Measurements from ENCODE around the gene MAP1LC3B2.

The MAP1LC3B2 gene

DNA sequence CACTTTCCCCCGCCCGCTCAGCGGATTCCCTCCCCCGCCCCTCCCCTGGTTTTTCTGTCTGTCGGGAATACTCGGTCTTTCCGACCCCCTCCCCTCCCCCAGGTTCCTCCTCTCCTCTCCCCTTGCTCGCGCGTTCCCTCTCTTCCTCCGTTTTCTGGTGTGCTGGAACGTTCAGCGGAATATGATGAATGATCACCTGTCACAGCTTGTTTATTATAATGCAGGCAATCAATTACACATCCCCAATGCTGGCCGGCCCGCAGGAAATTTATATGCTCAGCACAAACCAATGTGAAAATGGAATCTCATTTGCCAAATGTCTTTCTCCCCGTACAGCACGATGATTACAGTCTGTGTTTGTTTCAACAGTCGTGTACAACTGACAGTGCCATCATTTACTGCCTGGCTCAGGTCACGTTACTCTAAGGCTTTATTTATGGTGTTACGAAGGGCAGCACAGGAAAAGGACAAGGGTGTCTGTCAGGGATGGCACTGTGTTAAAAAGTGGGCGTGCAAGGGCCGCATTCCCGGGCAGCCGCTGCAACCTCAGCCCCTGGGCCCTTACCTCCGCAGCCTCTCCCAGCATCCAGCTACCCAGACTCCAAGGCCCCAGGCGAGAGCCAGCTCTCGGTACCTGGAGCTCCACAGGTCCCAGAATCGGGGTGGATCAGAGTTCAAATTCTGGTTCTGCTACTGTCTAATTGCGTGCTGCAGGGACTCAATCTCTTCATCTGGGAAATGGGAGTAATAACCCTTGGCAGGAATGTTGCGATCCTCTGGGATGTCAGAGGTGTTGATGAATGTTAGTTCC lies 24.7 kb upstream of the MAP1LC3B2 start:
- no peak for DNase-seq
- in situ Hi-C loops (cut with HindIII; ENCODE audit: low pct_ligation_motif_present, low pct_unique_long_range_greater_than_20kb, low sequenced_read_pairs): no loop called here

DNA sequence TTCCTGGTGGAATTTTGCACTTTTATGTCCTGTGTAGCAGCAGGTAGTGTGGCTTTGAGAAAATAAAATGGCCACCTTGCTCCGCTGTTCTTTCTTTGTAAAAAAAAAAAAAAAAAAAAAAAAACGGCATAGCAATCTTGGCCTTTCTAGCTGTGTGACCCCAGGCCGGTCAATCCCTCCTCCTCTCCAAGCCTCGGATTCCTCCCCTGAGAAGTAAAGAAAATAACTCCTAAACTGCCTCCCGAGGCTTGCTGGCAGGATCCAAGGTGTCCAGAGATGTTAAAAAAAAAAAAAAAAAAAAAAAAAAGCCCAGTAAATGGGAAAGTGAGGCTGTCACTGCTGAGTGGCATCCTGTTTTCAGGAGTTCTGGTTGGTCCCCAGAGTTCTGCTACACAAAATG lies 23.9 kb upstream of the MAP1LC3B2 start:
- in situ Hi-C loops (cut with HindIII; ENCODE audit: low pct_ligation_motif_present, low pct_unique_long_range_greater_than_20kb, low sequenced_read_pairs): no loop called here
- DNase-seq: no peak

DNA sequence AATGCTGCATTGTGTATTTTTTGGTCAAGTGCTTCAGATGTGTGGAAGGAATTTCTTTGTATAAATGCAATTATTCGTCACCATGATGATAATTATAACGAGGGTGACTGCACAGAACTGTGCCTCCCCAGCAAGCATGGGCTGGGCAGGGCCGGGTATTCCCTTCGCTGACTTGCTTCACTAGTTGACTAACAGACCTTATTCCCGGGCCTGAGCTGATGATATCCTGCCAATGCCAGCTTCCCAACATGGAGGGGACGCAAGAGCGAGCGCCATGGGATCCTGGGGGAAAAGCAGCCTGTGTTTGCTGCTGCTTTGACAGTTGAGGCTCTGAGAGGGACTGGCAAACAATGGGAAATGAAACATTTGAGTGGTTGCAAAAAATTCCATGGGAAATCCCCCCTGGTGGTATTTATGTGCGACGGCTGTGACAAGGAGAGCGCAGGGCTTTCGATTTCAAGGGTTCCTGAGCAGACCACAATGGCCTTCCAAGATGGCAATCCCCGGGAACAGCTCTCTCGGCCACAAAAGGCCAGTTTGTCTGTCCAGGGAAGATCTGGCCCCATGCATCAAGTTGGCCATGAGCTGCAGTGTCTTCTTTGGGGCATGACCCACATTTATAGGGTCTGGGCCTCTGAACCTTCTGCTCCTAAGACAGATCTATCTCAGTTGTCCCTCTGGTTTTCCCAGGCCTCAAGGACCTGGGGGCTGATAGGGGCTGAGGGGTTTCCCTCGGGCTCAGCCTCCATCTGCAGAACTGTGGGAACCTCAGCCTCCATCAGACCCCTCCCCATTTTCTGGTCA lies 21.9 kb upstream of the MAP1LC3B2 start:
- DNase-seq: peak; percentile 71
- in situ Hi-C loops (cut with HindIII; ENCODE audit: low pct_ligation_motif_present, low pct_unique_long_range_greater_than_20kb, low sequenced_read_pairs): no loop called here

DNA sequence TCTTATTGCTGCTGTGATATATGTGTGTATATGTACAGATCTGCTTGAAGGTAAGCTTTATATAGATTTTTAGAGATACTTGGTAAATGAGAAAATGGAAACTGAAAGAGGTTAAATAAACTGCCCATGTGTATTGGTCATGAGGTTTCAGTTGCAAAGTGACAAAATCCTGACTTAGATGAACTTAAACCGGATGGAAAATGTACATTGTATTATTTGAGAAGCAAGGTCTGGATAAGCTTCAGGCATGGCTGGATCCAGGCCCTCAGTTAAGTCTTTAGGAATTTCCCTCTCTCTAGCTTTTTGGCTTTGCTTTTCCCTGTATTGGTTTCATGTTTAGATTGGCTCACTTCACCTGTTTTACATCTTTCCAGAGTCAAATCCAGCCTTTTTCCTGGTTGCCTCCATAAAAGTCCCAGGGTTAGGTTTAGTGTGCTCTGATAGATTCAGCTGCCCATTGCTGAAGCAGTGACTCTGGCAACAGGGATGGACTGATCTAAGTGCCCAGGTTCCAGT lies 21.0 kb upstream of the MAP1LC3B2 start:
- in situ Hi-C loops (cut with HindIII; ENCODE audit: low pct_ligation_motif_present, low pct_unique_long_range_greater_than_20kb, low sequenced_read_pairs): no loop called here
- no peak for DNase-seq

DNA sequence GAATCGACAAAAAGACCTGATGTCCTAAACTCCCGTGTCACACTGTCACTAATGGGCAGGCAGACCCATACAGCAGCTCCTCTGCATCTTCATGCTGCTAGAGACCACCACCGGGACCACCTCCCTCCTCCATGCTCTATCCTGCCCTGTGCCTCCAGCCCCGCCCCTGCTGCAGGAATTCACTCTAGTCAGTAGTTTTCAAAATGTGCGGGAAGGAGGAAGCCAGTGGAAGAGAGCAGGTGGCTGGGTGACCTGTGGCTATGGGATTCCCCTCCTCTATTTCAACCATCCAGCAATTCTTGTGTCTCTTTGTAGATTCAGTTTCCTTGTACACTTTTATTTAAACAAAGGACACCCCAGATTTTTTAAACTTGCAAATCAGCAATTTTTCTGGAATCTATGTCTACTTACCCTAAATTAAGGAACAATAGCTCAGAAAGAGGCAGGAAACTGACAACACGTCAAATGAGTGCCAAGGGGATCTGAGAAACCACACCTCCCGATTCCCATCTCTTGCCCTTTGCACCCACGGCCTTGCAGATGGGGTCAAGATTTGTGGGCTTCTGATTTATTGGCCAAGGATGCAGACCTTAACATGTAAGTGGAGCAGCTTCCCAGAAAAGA lies 20.4 kb upstream of the MAP1LC3B2 start:
- DNase-seq: no peak
- in situ Hi-C loops (cut with HindIII; ENCODE audit: low pct_ligation_motif_present, low pct_unique_long_range_greater_than_20kb, low sequenced_read_pairs): no loop called here

DNA sequence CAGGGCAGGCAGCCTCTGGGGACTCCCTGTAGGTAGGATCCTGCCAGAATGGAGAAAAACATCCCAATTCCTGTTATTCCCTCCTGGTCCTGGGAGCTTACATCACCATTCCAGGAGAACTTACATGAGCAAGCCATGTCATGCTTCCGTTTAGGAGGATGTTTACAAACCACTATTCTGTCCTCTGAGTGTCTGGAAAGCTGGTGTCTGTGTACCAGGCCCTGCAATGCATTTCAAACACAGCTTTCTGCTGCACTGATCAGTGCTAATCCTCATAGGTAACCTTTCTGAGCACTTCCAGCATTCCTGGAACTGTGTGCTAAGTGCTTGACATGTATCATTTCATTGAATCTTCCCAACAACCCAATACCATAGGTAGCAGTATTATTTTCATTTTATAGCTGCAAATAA lies 19.8 kb upstream of the MAP1LC3B2 start:
- DNase-seq: no peak
- in situ Hi-C loops (cut with HindIII; ENCODE audit: low pct_ligation_motif_present, low pct_unique_long_range_greater_than_20kb, low sequenced_read_pairs): no loop called here

DNA sequence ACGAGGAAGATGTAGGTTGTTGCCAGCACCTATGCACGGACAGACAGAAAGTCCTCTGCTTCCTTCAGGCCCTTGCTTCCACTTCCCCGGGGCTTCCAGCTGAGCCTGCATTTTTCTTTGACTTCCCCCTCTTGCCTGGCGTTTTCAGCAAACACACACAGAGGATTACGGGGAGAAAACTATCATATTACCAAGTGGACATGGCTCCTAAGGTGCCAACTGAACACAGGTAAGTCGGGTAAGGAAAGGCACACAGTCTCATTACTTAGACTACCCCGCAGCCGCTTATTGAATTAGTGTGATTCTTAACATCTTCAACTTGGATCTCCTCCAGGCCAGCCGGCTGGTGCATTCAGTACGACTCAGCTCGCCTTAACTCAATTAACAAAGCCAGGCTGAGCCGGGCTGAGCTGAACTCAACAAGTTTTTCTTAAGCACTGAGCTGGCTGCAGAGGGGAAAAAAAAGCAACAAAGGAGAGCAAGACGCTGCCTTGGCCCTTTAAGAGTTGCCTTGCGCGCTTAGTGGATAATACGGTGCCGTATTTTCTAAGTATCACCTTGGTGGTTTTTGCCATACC lies 19.2 kb upstream of the MAP1LC3B2 start:
- in situ Hi-C loops (cut with HindIII; ENCODE audit: low pct_ligation_motif_present, low pct_unique_long_range_greater_than_20kb, low sequenced_read_pairs): no loop called here
- DNase-seq: peak; percentile 37

DNA sequence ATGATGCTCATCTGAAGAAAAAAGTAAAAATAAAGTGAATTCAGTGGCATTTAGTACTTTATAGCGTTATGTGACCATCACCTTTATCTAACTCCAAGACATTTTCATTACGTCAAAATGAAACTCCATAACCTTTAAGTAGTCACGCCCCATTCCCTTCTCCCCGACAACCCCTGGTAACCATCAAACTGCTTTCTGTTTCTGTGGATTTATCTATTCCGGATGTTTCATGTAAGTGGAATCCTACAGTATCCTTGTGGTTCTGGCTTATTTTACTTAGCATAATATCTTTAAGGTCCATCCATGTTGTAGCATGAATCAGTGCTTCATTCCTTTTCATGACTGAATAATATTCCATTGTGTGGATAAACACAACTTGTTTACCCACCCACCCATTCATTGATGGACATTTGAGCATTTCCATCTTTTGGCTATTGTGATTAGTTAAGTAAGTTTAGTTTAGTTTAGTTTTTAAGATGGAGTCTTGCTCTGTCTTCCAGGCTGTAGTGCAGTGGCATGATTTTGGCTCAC lies 18.5 kb upstream of the MAP1LC3B2 start:
- no peak for DNase-seq
- in situ Hi-C loops (cut with HindIII; ENCODE audit: low pct_ligation_motif_present, low pct_unique_long_range_greater_than_20kb, low sequenced_read_pairs): no loop called here

DNA sequence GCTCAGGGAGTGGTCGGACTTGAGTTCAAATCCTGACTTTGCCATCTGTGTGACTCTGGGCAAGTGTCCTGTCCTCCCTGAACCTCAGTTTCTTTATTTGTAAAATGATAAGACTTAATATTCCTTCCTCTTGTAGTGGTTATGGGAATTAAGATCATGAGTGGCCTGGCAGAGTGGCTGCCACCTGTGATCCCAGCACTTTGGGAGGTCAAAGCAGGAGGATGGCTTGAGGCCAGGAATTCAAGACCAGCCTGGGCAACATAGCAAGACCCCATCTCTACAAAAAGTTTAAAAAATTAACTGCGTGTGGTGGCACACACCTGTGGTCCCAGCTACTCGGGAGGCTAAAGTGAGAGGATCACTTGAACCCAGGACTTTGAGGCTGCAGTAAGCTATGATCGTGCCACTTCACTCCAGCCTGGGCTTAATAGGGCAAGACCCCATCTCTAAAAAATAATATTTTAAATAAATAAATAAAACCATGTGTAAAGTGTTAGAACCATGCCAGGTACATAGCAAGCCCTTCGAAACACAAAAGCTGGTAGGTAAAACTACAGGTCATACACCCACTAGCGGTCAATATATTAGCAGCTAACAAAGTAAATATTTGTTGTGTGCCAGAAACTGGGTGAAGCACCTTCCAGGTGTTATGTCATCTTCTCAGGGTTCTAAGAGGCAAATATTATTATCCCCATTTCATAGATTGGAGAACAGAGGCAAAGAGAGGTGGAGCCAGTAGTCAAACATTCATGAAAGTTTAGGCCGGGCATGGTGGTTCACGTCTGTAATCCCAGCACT lies 17.4 kb upstream of the MAP1LC3B2 start:
- in situ Hi-C loops (cut with HindIII; ENCODE audit: low pct_ligation_motif_present, low pct_unique_long_range_greater_than_20kb, low sequenced_read_pairs): no loop called here
- no peak for DNase-seq

DNA sequence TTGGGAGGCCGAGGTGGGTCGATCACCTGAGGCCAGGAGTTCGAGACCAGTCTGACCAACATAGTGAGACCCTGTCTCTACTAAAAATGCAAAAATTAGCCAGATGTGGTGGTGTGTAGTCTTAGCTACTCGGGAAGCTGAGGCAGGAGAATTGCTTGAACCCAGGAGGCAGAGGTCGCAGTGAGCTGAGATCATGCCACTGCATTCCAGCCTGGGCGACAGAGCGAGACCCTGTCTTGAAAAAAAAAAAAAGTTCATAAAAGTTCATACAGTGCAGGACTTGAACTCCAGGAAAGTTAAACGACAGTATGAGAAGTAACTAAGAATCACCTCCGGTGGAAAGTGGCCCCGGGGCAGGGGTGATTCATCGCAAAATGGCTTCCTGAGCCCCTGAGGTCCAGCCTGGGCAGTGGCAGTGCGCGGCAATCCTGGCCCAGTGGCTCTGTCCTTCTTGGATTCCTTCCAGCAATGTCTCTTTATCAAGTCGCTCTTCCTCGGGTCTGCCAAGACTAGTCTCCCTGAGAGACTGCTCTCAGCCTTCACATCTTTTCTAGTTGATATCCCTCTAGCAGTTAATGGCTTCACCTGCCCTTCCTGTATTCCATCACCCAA lies 16.7 kb upstream of the MAP1LC3B2 start:
- DNase-seq: peak; percentile 35
- in situ Hi-C loops (cut with HindIII; ENCODE audit: low pct_ligation_motif_present, low pct_unique_long_range_greater_than_20kb, low sequenced_read_pairs): no loop called here

DNA sequence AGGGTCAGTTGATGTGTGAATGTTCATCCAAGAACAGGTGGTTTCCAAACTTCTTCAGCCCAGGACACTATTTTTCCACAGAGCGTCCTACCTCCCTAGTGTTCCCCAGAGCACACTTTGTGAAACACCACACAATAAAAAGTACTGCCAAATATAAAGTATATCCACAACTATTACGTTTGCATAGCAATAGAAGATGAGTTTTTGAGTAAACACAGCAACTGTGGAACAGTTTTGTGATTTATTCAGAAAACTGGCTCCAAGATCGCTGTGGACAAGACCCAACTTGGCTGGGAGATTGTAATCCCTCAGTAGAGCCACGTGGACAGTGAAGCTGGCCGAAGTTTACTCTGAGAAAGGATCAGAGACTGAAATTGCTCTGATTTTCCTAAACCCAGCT lies 14.5 kb upstream of the MAP1LC3B2 start:
- in situ Hi-C loops (cut with HindIII; ENCODE audit: low pct_ligation_motif_present, low pct_unique_long_range_greater_than_20kb, low sequenced_read_pairs): no loop called here

DNA sequence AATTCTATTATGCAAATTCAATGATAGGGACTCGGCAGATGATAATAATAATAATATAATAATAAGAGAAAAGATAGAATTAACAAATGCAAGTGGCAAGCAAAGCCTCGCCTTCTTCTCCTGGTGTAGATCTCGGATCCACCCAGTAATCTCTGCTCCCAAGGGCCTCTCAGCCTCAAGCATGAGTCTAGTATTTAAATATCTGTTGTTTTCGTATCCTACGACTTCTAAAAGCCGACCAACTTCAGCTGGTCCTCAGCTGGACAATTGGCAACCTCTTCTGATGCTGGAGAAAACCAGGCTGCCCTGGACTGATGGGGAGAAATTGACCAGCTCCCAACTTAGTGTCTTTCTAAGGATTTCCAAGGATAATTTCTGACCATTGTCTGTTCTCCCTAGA lies 14.0 kb upstream of the MAP1LC3B2 start:
- DNase-seq: no peak
- in situ Hi-C loops (cut with HindIII; ENCODE audit: low pct_ligation_motif_present, low pct_unique_long_range_greater_than_20kb, low sequenced_read_pairs): no loop called here

More for the DNA sequence above, 14.5 kb upstream of the MAP1LC3B2 start:
- DNase-seq: no peak

DNA sequence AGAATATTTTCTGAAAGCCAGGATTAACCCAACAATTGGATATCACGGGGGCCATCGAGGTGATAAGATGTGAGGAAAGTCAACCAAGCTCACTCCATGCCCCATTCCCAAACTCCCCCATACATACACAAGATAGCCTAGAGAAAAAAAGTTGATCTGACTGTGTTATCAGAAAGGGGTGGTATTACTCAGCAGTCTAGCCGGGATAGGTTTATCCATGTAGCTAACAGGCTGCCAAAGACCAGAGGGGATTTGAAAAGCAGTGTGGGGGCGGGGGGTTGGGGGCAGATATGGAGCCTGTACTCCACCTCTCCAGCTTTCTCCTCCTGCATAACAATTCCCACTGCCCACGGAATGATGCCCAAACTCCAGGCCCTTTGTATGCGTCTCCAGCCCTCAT lies 13.2 kb upstream of the MAP1LC3B2 start:
- no peak for DNase-seq
- in situ Hi-C loops (cut with HindIII; ENCODE audit: low pct_ligation_motif_present, low pct_unique_long_range_greater_than_20kb, low sequenced_read_pairs): no loop called here

DNA sequence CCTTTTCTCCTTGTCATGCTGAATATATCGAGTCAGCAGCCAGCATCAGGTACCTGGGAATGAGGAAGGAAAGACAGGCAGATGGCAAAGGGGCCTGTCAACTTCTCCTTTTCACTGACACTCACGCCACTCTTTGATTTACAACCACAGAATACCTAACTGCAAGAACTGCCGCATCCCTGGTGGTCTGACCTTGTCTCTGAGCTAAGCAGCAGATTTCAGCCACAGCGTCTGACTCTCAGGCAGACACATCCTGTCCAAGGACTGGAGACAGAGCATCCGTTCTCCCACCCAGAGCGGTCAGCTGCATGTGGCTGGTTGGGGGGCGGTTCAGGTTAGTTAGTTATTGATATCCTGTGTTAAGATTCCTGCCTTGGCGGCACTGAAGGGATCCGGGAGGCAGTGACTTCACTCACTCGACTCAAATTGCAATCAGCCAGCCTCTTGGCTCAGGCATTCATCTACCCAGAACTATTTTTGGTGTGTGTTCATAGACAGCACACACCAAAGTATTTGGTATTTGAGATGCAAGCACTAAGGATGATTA lies 11.2 kb upstream of the MAP1LC3B2 start:
- in situ Hi-C loops (cut with HindIII; ENCODE audit: low pct_ligation_motif_present, low pct_unique_long_range_greater_than_20kb, low sequenced_read_pairs): no loop called here
- peak; percentile 93 for DNase-seq

DNA sequence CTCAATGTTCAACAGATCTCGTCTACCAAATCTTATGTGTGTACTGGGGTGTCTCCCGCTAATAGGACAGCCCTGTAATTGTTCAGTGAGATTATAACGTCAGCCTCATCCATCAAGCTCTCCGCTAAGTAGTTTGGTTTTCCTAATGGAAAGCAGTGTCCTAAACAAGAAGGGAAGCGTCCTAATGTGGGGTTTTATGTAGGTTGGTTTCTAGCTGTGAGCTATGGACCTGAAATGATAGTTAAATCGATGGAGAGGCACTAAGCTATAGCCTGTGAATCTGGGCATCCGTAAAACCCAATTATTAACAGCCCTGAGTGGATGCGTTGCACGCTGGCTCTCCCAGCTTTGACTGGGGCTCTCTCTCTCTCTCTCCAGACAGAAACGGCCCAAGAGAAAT lies 9.2 kb upstream of the MAP1LC3B2 start:
- DNase-seq: no peak
- in situ Hi-C loops (cut with HindIII; ENCODE audit: low pct_ligation_motif_present, low pct_unique_long_range_greater_than_20kb, low sequenced_read_pairs): no loop called here

DNA sequence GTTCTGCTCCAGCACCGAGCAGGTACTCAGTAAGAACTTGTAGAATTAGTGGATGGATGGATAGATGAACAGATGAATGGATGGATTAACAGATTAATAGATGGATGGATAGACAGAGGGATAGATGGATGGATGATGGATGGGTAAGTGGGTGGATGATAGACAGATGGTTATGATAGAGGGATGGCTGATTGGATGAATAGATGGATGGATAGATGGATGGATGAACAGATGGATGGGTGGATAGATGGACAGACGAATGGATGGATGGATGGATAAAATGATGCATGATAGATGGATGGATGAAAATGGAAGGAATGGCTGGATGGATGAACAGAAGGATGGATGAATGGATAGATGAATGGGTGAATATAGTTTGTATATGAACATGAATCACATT lies 8.0 kb upstream of the MAP1LC3B2 start:
- in situ Hi-C loops (cut with HindIII; ENCODE audit: low pct_ligation_motif_present, low pct_unique_long_range_greater_than_20kb, low sequenced_read_pairs): no loop called here
- DNase-seq: no peak

DNA sequence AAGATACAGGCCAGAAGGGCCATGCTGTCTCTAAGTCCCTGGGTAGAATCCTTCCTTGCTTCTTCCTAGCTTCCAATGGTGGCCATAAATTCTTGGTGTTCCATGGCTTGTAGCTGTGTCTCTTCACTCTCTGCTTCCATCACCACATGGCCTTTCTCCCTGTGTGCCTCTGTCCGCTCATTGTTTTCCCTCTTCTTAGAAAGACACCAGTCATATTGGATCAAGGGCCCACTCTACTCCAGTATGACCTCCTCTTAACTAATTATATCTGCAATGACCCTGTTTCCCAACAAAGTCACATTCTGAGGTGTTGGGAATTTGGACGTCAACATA lies 7.6 kb upstream of the MAP1LC3B2 start:
- in situ Hi-C loops (cut with HindIII; ENCODE audit: low pct_ligation_motif_present, low pct_unique_long_range_greater_than_20kb, low sequenced_read_pairs): no loop called here
- no peak for DNase-seq
